Thyroid gland (tissue), 4 donors: ENCODE data around the gene HS3ST3A1.

Source experiments
- CTCF ChIP-seq, 6 experiments: fragments of 200-600 bp in 3 of 6; fragments of 450-650 bp in 3 of 6; sonication (generic) in 3 of 6; IDR thresholded peaks; one replicate each; pipeline ENCODE4 v1.5.1; 2016 to 2019; ENCODE audit warnings: antibody characterized with exemption in 6 of 6, mild to moderate bottlenecking in 2 of 6, inconsistent platforms in 1 of 6, moderate library complexity in 1 of 6
- POLR2A ChIP-seq, 2 donors: fragments of 450-650 bp; IDR thresholded peaks; one replicate each; pipeline ENCODE4 v1.6.1; 2017; ENCODE audit warnings: antibody characterized with exemption in 2 of 2, mild to moderate bottlenecking in 2 of 2, moderate library complexity in 1 of 2

GRCh38 chr17:13477180-13477611, 124.5 kb downstream of the HS3ST3A1 start:
- TF ChIP-seq CTCF (IDR thresholded peaks at IDR 0.05) (no peak), POLR2A (IDR thresholded peaks at IDR 0.05) (no peak)
